Stimulated activated CD4-positive, alpha-beta T cell treated with anti-CD3 and anti-CD28 coated beads, TNF-alpha, amount 100 ng/mL, for 24 hours (primary cell): Measurements from ENCODE around the gene CERS2.
A peak's percentile ranks its signal among the peaks of the same experiment; 100 is the strongest.
"Not testable (repeated sequence)": the region's sequence is repeated elsewhere in the genome, so short reads cannot be mapped to it uniquely, and the experiment has no call there.

Experiments used
- DNase-seq, 3 experiments: peaks; one replicate each; pipeline ENCODE4 v3.0.0-alpha.2; 2020; ENCODE audit warnings: low read depth in 3 of 3

CERS2 gene

DNA sequence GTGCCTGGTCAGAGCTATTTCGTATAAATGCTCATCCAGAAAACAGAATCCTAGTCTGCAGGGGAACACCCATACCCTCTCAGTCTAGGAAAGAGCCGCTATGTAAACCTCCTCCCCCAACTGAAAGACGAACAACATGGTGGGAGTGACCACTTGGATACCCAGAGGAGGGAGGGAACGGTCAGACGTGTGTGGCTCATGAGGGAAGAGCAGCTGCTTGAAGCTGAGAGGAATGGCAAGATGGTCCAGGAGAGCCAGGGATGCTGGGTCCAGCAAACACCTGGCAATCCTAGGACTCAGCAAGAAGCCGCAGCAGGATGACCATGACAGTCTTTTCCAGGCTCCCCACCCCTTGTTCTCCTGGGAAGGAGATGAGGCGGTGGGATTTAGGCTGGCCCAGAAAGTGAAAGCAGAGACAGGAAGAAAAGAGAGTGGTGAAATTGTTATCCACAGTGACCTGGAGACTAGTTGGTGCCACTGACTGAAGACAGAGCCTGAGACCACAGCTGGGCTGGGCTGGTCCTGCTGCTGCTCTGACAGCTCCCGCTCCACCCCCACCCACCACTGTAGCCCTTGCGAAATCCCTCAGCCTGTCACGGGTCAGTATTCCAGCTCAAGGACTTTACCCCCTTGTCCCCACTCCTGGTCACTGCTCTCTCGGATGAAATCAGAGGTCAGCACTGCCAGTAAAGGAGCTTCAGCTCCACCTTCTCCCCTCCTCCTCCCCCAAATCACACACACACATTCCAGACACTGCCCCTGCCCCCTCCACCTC, 3.6 kb downstream of the CERS2 start:
- no peak for DNase-seq

DNA sequence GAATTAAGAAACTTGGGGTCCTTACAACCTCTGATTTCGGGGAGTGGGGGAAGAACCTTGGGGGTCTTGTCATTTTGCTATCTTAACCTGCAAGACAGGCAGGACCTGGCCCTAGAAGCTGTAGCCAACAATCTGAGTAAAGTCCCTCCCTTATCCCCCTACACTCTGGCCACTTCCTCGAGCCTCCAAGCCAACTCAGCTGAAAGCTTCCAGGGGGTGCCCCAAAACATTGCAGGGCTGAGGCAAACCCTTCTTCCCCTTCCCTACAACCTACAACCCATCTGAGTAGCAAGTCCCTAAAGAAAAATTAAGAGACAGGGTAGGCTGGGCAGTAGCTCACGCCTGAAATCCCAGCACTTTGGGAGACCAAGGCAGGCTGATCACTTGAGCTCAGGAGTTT, 5.0 kb downstream of the CERS2 start:
- no peak for DNase-seq

DNA sequence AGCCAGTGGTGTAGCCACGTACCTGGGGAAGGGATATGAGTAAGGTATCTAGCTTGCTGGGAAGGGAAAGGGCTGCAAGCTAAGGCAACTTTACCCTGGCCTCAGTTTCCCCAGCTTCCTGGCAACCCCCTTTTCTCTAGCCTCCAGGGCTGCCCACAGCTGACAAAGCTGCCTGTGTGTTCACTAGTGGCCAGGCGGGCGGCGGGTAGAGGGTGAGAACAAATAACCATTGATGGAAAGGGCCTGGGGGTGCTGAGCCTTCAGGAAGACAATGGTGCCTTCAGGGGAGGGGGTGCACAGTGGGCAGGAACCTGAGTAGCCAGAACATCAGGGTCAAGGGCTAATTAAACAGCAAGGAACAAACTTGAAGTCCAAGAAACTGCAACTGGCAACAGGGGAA, 6.1 kb downstream of the CERS2 start:
- DNase-seq, result no peak

DNA sequence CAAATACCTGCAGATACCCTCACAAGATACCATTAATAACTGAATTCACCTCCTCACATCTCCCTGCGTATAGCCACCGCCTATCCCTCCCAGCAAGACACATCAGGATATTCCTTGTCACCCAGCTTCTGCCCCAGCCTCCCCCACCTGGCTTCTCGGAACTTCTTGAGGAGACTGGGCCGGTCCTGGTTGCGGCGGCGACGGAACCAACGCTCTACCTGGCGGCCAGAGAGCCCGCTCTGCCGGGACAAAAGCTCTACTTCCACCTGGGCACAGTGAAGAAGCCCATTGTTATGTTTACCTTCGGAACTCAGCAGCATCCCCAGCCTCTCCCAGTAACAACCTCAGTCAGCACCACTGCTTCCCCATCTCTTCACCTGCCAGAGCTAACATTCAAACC, 6.7 kb downstream of the CERS2 start:
- DNase-seq, result no peak

DNA sequence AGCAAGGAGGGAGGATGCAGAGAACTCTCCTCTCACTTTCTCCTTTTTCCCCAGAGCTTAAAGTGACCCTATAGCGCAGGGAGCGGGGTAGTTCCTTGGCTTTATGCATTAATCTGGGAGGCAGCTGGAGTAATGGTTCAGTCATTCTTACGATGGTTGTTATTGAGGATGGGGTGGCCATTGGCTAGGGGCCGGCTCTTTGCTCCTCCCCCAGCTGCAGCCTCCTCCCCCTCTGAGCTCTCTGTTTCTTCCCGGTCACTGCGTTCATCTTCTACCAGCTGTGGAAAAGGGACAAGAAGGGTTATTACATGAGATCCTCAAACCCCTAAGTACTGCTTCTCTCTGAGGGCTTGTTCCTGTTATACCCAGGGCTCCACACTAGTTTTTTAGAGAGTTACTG, 8.6 kb downstream of the CERS2 start:
- no peak for DNase-seq

DNA sequence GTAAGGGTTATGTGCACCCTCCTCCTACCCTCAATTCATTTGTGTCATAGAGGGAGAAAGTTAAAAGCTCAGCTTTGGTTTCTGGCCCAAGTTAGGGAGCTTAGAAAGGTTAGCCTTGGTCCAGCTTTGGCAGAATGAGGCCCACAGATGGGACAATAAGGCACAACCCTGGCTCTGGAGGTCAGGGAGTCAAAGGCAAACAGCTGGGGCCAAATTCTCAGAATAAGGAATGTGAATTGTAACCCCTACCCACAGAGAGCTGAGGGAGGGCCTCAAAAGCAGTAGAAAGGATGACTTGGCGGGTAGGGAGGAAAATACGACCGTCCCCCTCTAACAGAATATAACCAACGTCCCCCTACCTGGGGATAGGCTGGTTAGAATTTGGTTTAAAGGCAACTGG, 9.0 kb downstream of the CERS2 start:
- no peak for DNase-seq

DNA sequence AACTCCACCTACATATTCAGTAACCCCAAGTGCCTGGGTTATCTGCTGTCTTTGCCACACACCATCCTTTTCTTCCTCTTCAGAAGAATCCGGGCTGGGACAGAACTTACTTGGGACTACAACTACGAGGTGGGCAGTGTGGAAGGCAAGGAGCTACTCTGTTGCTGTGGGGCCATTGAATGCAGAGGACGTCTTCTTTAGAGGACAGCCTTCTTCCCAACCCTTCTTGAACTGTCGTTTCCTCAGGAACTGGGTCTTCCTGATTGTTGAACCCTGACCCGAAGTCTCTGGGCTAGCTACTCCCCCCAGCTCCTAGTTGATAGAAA, 10.5 kb downstream of the CERS2 start:
- no peak for DNase-seq

DNA sequence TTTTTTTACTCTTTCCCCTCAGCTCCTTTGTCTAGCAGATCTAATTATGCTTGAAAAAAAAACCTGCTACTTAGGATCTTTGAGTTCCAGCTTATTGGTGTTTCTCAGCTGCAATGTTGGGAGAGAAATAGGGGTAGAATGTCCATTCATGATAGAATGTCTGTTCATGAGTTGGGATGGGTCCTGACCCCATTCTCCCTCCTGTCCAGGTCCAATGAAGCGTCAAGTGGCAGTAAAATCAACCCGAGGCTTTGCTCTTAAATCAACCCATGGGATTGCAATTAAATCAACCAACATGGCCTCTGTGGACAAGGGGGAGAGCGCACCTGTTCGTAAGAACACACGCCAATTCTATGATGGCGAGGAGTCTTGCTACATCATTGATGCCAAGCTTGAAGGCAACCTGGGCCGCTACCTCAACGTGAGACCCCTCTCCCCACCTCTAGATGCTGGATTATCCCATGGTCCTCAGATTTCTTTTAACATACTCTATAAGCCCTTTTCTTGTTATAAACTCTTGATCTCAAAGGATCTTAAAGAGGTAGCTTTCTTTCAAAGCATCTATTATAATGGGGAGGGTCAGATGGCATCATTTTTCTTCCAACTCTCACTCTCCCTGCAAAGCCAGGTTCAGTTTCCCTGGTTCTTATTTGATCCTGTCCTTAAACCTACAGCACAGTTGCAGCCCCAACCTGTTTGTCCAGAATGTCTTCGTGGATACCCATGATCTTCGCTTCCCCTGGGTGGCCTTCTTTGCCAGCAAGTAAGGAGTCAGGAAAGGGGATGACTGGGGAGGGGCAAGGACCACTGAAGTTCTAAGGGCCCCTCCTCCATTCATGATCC, 11.1 kb downstream of the CERS2 start:
- no peak for DNase-seq

DNA sequence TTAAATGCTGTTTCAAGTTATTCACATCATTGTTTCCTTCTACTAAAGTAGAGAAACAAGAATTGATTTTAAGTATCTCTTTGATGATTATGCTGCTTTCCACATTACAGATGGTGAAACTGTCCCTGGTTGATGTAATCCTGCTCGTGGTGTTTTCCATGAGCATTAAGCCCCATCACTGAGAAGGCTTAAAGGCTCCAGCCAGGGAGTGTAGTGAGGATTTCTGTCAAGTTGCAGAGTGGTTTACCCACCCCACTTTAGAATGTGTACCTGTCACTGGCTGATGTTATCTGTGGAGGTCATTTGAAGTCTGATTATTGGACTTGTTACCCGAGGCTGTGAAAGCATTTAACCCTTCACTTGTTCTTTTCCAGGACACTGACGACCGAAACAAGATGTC, 12.9 kb downstream of the CERS2 start:
- no peak for DNase-seq

DNA sequence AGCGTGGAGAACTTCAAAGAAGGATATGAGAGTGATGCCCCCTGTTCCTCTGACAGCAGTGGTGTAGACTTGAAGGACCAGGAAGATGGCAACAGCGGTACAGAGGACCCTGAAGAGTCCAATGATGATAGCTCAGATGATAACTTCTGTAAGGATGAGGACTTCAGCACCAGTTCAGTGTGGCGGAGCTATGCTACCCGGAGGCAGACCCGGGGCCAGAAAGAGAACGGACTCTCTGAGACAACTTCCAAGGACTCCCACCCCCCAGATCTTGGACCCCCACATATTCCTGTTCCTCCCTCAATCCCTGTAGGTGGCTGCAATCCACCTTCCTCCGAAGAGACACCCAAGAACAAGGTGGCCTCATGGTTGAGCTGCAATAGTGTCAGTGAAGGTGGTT, 14.0 kb downstream of the CERS2 start:
- DNase-seq, result no peak

DNA sequence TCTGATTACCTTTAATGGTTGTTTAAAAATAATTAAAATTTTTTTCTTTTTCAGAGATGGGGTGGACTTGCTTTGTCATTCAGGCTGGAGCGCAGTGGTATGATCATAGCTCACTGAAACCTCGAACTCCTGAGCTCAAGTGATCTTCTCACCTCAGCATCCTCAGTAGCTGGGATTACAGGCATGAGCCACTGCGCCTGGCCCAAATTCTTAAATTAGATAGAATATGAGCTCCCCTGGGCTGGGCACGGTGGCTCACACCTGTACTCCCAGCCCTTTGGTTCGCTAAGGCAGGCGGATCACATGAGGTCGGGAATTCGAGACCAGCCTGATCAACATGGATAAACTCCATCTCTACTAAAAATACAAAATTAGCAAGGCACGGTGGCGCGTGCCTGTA, 17.0 kb downstream of the CERS2 start:
- DNase-seq, result no peak

DNA sequence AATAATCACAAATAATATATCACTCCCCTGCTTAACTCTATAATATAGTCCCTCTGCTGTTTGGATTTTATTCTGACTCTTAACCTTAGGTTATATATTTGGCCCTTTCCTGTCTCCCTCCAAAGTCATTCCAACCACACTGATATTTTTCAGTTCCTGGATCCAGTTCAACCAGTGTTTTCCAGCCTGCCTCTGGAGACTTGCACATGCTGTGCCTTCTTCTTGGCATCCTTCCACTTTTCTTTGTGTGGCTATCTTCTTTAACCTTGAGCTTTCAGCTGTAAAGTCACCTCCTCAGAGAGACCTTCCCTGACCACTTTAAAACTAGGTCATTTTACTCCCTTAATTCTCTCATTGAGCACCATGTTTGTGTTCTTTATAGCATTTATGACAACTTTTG, 19.4 kb downstream of the CERS2 start:
- DNase-seq, result no peak

DNA sequence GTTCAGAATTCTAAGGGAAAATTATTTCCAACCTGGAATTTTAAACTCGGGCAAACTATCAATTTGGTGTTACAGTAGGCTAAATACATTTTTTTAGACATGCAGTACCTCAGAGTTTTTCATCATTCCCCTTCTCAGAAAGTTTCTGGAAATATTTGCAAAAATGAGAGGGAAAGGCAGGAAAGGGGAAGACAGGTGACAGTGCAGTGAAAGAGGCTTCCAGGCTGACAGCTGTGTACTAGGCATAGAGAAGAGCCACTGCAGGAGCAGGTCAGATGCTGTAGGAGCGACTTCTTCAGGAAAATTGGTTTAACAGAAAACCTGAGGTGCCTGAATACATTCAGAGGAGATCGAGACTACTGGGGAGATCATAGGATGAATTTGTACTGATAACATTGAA, 19.9 kb downstream of the CERS2 start:
- no peak for DNase-seq

DNA sequence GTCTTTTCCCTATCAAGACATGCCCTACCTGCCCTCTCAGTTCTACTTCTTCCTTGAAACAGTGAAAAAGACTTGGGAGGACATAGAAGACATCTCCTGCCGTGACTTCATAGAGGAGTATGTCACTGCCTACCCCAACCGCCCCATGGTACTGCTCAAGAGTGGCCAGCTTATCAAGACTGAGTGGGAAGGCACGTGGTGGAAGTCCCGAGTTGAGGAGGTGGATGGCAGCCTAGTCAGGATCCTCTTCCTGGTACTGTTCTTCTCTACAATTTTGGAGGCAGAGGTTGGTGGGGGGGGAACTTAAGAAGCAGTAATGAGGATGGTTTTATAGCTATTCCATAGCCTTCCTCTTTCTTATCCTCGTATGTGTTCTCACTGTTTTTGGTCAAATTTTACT, 29.8 kb downstream of the CERS2 start:
- DNase-seq, result no peak

DNA sequence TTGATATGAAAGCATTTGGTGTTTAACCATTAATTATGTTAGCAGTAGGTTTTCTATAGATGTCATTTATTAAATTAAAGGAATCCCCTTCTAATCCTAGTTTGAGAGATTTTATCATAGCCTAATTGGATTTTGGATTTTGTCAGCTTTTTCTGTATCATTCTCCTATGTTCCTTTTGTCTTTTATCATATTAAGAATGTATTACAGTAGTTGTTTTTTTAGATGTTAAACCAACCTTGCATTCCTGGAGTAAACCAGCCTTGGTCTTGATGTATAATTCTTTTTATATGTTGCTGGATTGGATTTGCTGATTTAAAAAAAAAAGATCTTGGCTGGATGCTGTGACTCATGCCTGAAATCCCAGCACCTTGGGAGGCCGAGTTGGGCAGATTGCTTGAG, 42.9 kb downstream of the CERS2 start:
- no peak for DNase-seq

DNA sequence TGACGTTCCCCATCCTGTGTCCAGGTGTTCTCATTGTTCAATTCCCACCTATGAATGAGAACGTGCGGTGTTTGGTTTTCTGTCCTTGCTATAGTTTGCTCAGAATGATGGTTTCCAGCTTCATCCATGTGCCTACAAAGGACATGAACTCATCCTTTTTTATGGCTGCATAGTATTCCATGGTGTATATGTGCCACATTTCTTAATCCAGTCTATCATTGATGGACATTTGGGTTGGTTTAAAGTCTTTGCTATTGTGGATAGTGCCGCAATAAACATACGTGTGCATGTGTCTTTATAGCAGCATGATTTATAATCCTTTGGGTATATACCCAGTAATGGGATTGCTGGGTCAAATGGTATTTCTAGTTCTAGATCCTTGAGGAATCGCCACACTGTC, 45.9 kb downstream of the CERS2 start:
- DNase-seq, result not testable (repeated sequence)

DNA sequence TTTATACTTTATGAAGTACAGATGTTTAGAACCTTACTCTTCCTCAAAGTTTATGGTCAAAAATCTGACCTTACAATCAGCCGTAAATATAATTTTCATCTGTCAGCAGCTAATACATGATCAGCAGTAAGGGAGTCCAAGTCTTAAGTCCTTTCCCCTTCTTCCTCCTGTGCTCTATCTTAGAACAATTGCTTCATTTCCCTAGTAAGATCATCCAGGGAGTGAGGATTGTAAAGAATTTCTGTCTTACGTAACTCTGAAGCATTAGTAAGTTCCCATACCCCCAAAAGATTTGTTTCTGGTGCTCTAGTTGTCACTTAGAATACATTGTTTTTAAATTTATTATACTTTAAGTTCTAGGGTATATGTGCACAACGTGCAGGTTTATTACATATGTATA, 46.3 kb downstream of the CERS2 start:
- DNase-seq, result no peak

DNA sequence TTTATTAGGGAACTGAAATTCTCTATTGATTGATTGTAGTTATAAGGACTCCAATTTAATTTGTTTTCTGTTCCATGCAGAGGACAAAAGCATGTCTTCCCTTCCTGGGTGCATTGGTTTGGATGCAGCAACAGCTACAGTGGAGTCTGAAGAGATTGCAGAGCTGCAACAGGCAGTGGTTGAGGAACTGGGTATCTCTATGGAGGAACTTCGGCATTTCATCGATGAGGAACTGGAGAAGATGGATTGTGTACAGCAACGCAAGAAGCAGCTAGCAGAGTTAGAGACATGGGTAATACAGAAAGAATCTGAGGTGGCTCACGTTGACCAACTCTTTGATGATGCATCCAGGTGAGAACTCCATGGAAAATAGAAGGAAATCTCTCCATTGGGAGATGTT, 47.0 kb downstream of the CERS2 start:
- no peak for DNase-seq

DNA sequence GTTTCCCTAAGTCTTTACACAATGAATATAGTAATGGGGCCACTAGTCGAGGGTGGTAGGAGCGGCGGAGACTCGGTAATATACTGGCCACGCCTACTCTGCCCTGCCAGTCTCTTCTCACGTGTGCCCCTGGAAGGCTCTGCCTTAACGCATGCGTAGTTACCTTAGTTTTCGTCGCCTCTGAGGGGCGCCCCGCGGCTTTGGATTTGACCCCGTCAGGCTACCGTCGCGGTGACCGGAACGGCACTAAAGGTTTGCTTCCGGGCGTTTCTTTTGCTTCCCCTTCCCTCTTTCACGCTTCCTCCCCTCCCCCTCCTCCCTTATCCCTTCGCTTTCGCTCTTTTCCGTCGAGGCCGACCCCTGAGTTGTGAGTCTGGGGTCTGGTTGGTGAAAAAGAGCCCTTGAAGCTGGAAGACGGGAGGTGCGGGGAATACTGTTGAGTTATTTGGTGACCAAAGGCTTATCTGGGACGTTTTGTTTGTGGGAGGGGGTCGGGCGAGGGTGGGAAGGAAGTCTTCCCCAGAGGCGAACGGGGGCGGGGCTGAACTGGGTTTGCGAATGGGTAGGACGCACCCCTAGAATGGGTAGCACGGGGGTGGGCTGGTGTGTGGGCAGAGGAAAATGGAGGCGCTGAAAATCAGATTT, 48.4 kb downstream of the CERS2 start, which contains the start of gene SETDB1:
TSS of gene SETDB1 (plus strand) at position 267 of the 645 bp plus-strand sequence. CDS start 1,352 bp downstream, outside the sequence.
- peak; percentile 86 to 95 (median 89) for DNase-seq

DNA sequence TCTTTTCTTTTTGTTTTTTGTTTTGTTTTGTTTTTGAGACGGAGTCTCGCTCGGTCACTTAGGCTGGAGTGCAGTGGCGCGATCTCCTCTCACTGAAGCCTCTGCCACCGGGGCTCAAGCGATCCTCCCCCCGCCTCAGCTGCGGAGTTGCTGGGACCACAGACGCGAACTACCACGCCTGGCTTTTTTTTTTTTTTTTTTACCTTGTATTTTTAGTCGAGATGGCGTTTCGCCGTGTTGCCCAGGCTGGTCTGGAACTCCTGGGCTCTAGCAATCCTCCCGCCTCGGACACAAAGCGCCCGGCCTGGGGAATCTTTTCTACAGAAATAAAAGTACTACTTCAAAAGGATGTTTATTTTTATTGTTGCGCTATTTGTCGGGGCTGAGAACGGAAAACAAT, 49.6 kb downstream of the CERS2 start:
- DNase-seq, result no peak

DNA sequence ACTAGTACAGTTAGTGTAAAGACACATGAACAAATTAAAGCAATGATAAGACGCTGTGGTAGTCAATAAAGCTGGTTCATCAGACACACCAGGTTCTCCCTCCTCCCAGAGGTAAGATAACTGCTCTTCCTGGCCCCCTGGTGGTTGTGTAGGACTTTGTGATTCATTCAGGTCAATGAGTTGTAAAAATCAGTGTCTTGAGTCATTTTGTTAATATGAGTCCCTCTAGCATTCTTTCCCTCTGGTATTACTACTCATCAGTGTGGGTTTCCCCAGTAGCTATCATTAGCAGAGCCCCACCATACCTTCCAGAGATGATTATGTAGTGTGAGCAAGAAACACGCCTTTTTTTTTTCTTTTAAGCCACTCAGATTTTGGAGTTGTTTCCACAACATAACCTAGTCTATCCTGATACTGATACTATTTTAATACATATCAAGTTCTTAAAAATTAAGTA, 52.1 kb downstream of the CERS2 start:
- DNase-seq, result peak; percentile 51 to 74 (median 72)

DNA sequence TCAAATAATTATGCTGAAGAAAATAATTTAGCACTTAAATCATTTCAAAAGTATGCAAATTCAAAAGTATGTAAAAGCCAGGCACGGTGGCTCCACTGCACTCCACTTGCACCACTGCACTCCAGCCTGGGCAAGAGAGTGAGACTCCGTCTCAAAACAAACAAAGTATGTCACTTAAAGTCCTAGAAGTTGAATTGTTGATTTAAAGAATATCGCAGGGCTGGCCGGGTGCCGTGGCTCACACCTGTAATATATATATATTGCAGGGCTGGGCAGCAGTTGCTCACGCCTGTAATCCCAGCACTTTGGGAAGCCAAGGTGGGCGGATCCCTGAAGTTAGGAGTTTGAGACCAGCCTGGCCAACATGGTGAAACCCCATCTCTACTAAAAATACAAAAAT, 57.2 kb downstream of the CERS2 start:
- DNase-seq, result no peak
